Measurements from ENCODE around the gene LCOR. TPM values are rescaled to one million over a fixed set of nuclear protein-coding genes. Genes with fewer than 3 reads are reported as not detected.
"Not testable (repeated sequence)": the region's sequence is repeated elsewhere in the genome, so short reads cannot be mapped to it uniquely, and the experiment has no call there.

The LCOR gene
- total RNA-seq (91.7 TPM), polyA plus RNA-seq (3.2 TPM)

DNA sequence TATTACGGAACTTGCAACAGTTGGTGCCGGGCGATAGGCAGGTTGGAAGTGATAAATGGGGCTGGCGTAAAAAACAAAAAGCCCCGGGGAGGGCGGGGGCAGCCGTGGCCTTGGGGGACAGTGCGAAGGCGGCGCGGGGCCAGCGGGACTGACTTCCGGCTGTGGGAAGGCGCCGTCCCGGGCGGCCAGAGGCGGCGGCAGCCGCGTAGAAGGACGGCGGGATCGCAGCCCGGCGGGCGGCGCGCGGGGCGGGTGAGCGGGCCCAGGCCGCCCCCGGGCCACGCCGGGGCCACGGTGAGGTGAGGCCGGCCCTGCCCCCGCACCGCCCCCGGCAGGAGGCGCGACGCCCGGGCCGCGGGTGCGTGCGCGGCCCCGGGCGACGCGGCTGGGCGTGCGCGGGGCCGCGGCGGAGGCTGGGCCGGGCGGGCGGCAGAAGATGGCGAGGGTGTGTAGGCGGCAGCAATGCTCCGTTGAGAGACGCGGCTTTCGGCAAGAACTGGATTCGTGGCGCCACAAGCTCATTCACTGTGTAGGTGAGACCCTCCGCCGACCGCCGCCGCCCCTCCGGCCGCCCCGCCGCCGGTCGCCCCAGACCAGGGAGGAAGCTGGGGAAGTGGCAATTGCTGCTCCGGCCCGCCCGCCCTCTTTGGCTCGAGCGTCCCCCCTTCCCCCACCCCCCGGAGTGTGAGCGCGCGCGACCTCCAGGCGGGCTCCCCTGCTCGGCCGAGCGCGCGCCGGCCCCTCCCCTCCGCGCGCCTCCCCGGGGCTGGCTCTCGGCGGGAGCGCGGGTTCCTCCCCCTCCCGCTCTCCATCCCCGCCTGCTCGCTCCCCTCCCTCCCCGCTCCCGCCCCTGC is at the start of gene LCOR:
TSS of gene LCOR (plus strand) at position 432 of the 854 bp plus-strand sequence. CDS start 116,760 bp downstream, outside the sequence.
- under 1% methylated on average over 108 of the region's 112 CpGs for WGBS
- H3K27ac ChIP-seq (ENCODE audit: low read depth): peak within 1 kb of the TSS; percentile 100
- no peaks in the 10 kb centered on the region for H3K36me3 ChIP-seq (ENCODE audit: insufficient read depth)
- peaks cover 1% of the 10 kb centered on the region for H3K4me1 ChIP-seq (ENCODE audit: insufficient read depth)
- peak; percentile 69 for DNase-seq (ENCODE audit: extremely low spot score)
- H3K4me3 ChIP-seq (ENCODE audit: low read depth, low read length): peak within 1 kb of the TSS; percentile 83

GRCh38 chr10:96784253-96784652 is 47.8 kb upstream of the LCOR start:
- Histone ChIP-seq H3K27ac (ENCODE audit: low read depth) (no peak overlapping the region), H3K36me3 (ENCODE audit: insufficient read depth) (no peaks in the 10 kb centered on the region), H3K4me1 (ENCODE audit: insufficient read depth) (peaks cover 1% of the 10 kb centered on the region), H3K4me3 (ENCODE audit: low read depth, low read length) (no peak overlapping the region)
- 94% methylated on average over 4 of the region's 4 CpGs for WGBS
- no peak for DNase-seq (ENCODE audit: extremely low spot score)

- no peak overlapping the region for H3K27ac ChIP-seq (ENCODE audit: low read depth)
- H3K4me3 ChIP-seq (ENCODE audit: low read depth, low read length): no peak overlapping the region
- WGBS: 67% methylated on average over 4 of the region's 4 CpGs
- no peaks in the 10 kb centered on the region for H3K36me3 ChIP-seq (ENCODE audit: insufficient read depth)
- no peak for DNase-seq (ENCODE audit: extremely low spot score)
- H3K4me1 ChIP-seq (ENCODE audit: insufficient read depth): peaks cover 1% of the 10 kb centered on the region
Observed at GRCh38 chr10:96789571-96790108, 42.5 kb upstream of the LCOR start.

DNA sequence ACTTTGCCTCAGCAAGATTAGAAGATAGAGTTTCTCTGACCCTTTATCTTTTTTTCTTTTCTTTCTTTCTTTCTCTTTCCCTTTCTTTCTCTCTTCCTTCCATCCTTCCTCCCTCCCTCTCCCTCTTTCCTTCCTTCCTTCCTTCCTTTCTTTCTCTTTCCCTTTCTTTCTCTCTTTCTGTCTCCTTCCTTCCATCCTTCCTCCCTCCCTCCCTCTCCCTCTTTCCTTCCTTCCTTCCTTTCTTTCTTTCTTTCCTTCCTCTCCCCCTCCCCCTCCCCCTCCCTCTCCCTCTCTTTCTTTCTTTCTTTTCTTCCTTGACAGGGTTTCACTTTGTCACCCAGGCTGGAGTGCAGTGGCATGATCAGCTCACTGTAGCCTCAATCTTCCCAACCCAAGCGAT is 40.2 kb upstream of the LCOR start:
- Histone ChIP-seq H3K36me3 (ENCODE audit: insufficient read depth) (no peaks in the 10 kb centered on the region), H3K4me3 (ENCODE audit: low read depth, low read length) (no peak overlapping the region), H3K4me1 (ENCODE audit: insufficient read depth) (peaks cover 1% of the 10 kb centered on the region), H3K27ac (ENCODE audit: low read depth) (no peak overlapping the region)
- WGBS: 100% methylated on average over 1 of the region's 1 CpG
- no peak for DNase-seq (ENCODE audit: extremely low spot score)

DNA sequence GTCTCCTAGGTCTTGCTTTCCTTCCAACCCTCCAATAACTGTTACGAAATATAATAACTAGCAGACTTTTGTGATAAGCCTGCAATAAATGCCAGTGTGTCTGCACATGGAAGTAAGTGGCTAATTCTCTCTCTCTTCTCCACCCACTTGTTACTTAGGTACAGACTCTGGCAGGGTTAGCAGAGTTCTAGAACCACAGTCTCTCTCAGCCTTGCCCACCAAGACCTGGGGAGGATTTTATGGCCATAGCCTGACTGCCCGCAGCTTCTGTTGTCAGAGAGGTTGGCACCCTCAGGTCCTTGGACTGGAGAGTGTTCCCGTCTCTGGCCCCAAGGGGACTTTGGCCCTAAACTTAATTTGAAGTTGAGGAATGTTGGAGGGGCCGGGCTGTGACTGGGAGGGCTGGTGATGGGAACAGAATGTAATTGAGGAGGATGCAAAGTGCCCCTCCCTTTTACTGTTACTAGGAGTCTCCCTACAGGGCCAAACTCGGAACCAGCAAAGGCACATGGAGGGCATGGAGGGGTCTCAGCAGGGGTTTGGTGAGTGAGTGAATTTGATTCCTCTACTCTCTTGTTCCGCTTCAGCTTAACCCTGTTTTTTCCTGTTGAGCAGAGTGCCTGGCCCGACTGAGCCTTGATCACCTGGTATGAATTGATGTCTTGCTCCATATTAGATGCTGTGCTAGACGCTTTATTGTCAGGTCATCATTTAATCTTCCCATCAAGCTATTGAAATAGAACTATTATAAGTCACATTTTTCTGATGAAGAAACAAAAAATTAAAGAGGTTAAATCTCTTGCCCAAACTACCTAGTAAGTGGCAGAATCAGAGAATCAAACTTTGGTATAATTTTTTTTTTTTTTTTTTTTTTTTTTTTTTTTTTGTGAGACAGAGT is 37.0 kb upstream of the LCOR start:
- Histone ChIP-seq H3K27ac (ENCODE audit: low read depth) (no peak overlapping the region), H3K36me3 (ENCODE audit: insufficient read depth) (no peaks in the 10 kb centered on the region), H3K4me1 (ENCODE audit: insufficient read depth) (no peaks in the 10 kb centered on the region), H3K4me3 (ENCODE audit: low read depth, low read length) (no peak overlapping the region)
- 67% methylated on average over 8 of the region's 8 CpGs for WGBS
- no peak for DNase-seq (ENCODE audit: extremely low spot score)

DNA sequence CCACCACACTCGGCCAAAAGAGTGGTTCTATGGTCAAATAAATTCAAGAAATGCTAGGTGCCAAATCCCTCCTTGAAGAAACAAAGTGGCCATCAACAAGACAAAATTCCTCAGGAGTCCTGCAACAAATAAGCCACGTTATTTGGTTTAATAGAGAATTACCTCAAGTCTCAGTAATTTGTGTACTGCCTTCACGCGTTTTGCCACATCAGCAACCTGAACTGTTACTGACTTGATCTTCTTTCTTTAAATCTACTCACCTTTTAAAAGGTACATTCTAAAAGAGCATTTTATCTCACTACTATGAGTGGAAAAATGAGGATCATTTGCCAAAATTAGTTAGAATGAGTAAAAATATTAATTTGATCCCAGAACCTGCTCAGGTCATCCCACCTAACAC is 34.6 kb upstream of the LCOR start:
- Histone ChIP-seq H3K36me3 (ENCODE audit: insufficient read depth) (no peaks in the 10 kb centered on the region), H3K4me1 (ENCODE audit: insufficient read depth) (no peaks in the 10 kb centered on the region), H3K27ac (ENCODE audit: low read depth) (no peak overlapping the region), H3K4me3 (ENCODE audit: low read depth, low read length) (no peak overlapping the region)
- WGBS: 89% methylated on average over 4 of the region's 4 CpGs
- DNase-seq (ENCODE audit: extremely low spot score): no peak

DNA sequence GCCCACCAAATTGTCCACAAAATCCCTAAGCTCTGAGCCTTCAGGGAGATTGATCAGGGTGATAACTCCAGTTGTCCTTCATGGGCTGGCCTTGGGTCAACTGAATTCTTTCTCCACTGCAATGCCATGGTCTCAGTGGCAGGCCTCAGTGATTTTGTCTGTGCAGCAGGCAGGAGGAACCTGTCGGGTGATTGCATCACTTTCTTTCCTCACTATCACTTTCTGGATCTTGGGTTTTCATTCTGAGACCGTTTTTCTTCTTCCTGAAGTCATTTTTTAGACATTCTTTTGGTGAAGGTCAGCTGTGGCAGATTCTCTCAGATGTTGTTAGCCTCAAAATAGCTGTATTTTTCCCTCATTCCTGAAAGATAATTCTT is 28.8 kb upstream of the LCOR start:
- no peaks in the 10 kb centered on the region for H3K4me1 ChIP-seq (ENCODE audit: insufficient read depth)
- WGBS: 59% methylated on average over 2 of the region's 2 CpGs
- no peak for DNase-seq (ENCODE audit: extremely low spot score)
- H3K36me3 ChIP-seq (ENCODE audit: insufficient read depth): no peaks in the 10 kb centered on the region
- H3K4me3 ChIP-seq (ENCODE audit: low read depth, low read length): no peak overlapping the region
- H3K27ac ChIP-seq (ENCODE audit: low read depth): no peak overlapping the region

- no peak overlapping the region for H3K4me3 ChIP-seq (ENCODE audit: low read depth, low read length)
- 51% methylated on average over 1 of the region's 1 CpG for WGBS
- no peaks in the 10 kb centered on the region for H3K4me1 ChIP-seq (ENCODE audit: insufficient read depth)
- DNase-seq (ENCODE audit: extremely low spot score): no peak
- H3K36me3 ChIP-seq (ENCODE audit: insufficient read depth): no peaks in the 10 kb centered on the region
- no peak overlapping the region for H3K27ac ChIP-seq (ENCODE audit: low read depth)
Observed at GRCh38 chr10:96814264-96814663, 17.8 kb upstream of the LCOR start.

DNA sequence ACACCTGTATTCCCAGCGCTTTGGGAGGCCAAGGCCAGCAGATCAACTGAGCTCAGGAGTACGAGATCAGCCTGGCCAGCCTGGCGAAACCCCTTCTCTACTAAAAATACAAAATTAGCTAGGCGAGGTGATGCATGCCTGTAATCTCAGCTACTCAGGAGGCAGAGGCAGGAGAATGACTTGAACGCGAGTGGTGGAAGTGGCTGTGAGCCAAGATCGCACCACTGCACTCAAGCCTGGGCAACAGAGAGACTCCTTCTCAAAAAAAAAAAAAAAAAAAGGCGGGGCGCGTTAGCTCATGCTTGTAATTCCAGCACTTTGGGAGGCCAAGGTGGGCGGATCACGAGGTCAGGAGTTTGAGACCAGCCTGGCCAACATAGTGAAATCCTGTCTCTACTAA is 13.1 kb upstream of the LCOR start:
- DNase-seq (ENCODE audit: extremely low spot score); H3K4me1 ChIP-seq (ENCODE audit: insufficient read depth); H3K27ac ChIP-seq (ENCODE audit: low read depth); H3K36me3 ChIP-seq (ENCODE audit: insufficient read depth); H3K4me3 ChIP-seq (ENCODE audit: low read depth, low read length): not testable (repeated sequence)
- WGBS: 90% methylated on average over 12 of the region's 12 CpGs

DNA sequence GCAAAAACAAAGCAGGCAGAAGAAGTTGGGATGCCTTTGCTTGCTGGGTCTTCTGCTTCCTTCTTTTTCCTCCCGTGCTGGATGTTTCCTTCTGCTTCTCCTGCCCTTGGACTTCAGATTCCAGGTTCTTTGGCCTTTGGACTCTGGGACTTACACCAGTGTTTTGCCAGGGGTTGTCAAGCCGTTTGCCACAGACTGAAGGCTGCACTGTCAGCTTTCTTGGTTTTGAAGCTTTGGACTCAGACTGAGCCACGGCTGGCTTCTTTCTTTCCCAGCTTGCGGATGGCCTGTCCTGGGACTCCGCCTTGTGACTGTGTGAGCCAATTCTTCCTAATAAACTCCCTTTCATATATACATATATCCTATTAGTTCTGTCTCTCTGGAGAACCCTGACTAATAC is 11.3 kb upstream of the LCOR start:
- Histone ChIP-seq H3K36me3 (ENCODE audit: insufficient read depth) (no peaks in the 10 kb centered on the region), H3K27ac (ENCODE audit: low read depth) (no peak overlapping the region), H3K4me1 (ENCODE audit: insufficient read depth) (no peaks in the 10 kb centered on the region), H3K4me3 (ENCODE audit: low read depth, low read length) (no peak overlapping the region)
- DNase-seq (ENCODE audit: extremely low spot score): no peak
- WGBS: 51% methylated on average over 5 of the region's 5 CpGs

GRCh38 chr10:96826438-96826837 is 5.7 kb upstream of the LCOR start:
- WGBS: 94% methylated on average over 1 of the region's 1 CpG
- no peak overlapping the region for H3K4me3 ChIP-seq (ENCODE audit: low read depth, low read length)
- no peak overlapping the region for H3K27ac ChIP-seq (ENCODE audit: low read depth)
- no peaks in the 10 kb centered on the region for H3K4me1 ChIP-seq (ENCODE audit: insufficient read depth)
- H3K36me3 ChIP-seq (ENCODE audit: insufficient read depth): no peaks in the 10 kb centered on the region
- no peak for DNase-seq (ENCODE audit: extremely low spot score)

GRCh38 chr10:96828609-96829008 is 3.5 kb upstream of the LCOR start:
- no peak for DNase-seq (ENCODE audit: extremely low spot score)
- Histone ChIP-seq H3K4me1 (ENCODE audit: insufficient read depth) (no peaks in the 10 kb centered on the region), H3K4me3 (ENCODE audit: low read depth, low read length) (no peak overlapping the region), H3K36me3 (ENCODE audit: insufficient read depth) (no peaks in the 10 kb centered on the region), H3K27ac (ENCODE audit: low read depth) (no peak overlapping the region)
- 89% methylated on average over 5 of the region's 5 CpGs for WGBS

- WGBS: 93% methylated on average over 5 of the region's 5 CpGs
- no peak for DNase-seq (ENCODE audit: extremely low spot score)
- H3K27ac ChIP-seq (ENCODE audit: low read depth): no peak overlapping the region
Observed at GRCh38 chr10:96829029-96829773, 2.9 kb upstream of the LCOR start.

More at GRCh38 chr10:96829029-96829773, 2.9 kb upstream of the LCOR start:
- Histone ChIP-seq H3K36me3 (ENCODE audit: insufficient read depth) (no peaks in the 10 kb centered on the region), H3K4me3 (ENCODE audit: low read depth, low read length) (no peak overlapping the region), H3K4me1 (ENCODE audit: insufficient read depth) (no peaks in the 10 kb centered on the region)
